LNCAP (cell line): ENCODE measurements around the gene CD22.

Experiments
- TF ChIP-seq, protein P1 (sequence below): fragments of 450-650 bp; IDR thresholded peaks from 2 replicates; pipeline ENCODE4 v1.5.1; 2017; ENCODE audit warnings: mild to moderate bottlenecking

Gene CD22

DNA sequence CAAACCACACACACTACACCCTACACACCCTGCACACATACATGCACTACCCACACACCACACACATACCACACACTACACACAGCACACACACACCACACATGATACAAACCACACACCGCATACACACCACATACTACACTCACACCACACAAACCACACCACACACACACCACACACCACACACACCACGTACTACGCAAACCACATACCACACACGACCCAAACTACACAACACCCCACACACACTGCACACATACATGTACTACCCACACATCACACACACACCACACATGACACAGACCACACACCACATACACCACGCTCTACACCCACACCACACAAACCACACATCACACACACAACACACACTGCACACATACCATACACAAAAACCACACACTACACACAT, 30.4 kb upstream of the CD22 start:
- TF ChIP-seq, protein P1, sequence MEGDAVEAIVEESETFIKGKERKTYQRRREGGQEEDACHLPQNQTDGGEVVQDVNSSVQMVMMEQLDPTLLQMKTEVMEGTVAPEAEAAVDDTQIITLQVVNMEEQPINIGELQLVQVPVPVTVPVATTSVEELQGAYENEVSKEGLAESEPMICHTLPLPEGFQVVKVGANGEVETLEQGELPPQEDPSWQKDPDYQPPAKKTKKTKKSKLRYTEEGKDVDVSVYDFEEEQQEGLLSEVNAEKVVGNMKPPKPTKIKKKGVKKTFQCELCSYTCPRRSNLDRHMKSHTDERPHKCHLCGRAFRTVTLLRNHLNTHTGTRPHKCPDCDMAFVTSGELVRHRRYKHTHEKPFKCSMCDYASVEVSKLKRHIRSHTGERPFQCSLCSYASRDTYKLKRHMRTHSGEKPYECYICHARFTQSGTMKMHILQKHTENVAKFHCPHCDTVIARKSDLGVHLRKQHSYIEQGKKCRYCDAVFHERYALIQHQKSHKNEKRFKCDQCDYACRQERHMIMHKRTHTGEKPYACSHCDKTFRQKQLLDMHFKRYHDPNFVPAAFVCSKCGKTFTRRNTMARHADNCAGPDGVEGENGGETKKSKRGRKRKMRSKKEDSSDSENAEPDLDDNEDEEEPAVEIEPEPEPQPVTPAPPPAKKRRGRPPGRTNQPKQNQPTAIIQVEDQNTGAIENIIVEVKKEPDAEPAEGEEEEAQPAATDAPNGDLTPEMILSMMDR: no peak

DNA sequence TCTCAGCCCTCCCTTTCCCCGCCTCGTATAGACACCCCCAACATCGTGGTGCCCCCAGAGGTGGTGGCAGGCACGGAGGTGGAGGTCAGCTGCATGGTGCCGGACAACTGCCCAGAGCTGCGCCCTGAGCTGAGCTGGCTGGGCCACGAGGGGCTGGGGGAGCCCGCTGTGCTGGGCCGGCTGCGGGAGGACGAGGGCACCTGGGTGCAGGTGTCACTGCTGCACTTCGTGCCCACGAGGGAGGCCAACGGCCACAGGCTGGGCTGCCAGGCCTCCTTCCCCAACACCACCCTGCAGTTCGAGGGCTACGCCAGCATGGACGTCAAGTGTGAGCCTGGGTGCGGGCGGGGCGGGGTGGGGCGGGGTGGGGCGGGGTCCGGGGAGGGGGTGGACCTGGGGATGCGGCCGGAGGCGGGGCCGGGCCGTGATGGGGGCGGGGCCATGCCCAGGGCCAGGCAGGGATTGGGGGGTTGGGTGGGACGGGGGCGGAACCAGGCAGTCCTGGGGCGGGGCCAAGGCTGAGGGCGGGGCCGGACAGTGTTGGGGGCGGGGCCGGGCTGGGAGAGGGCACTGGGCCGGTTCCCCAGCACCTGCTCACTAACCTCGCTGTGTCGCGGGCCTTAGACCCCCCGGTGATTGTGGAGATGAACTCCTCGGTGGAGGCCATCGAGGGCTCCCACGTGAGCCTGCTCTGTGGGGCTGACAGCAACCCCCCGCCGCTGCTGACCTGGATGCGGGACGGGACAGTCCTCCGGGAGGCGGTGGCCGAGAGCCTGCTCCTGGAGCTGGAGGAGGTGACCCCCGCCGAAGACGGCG, 29.3 kb upstream of the CD22 start:
- TF ChIP-seq, protein P1: no peak

DNA sequence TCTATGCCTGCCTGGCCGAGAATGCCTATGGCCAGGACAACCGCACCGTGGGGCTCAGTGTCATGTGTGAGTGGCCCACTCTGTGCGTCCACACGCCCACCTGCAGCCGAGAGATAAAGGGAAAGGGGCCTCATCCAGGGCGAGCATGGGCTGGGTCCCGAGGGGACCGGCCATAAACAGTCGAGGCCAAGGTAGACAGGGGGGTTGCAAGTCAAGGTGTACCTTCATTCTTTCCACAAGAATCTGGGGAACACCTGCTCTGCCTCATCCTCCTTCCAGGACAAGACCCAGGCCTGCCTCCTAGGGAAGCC, 28.7 kb upstream of the CD22 start:
- TF ChIP-seq, protein P1: no peak

DNA sequence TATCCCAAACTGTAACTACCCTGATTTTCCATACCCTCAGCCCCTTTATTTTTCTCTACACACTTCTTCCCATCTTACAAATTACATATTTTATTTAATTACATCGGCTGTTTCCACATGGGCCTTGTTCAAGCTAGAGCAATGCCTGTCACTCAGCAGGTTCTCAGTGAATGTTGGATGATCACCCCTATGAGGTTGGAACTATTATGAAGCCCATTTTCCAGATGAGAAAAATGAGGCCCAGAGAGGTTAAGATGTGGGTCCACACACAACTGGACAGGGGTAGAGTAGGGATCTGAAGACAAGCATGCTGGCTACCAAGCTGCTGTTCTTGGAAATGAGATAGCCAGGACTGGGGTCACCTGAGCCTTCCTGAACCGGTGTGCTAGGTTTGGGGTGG, 27.0 kb upstream of the CD22 start:
- TF ChIP-seq, protein P1: no peak

DNA sequence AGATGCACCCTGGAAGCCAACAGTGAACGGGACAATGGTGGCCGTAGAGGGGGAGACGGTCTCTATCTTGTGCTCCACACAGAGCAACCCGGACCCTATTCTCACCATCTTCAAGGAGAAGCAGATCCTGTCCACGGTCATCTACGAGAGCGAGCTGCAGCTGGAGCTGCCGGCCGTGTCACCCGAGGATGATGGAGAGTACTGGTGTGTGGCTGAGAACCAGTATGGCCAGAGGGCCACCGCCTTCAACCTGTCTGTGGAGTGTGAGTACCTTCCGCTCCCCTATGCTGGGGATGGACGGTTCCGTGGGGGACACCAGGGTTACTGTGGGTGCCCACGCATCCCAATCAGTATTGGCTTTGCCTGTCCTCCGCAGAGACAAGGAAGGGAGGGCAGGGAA, 26.5 kb upstream of the CD22 start:
- TF ChIP-seq, protein P1: no peak

DNA sequence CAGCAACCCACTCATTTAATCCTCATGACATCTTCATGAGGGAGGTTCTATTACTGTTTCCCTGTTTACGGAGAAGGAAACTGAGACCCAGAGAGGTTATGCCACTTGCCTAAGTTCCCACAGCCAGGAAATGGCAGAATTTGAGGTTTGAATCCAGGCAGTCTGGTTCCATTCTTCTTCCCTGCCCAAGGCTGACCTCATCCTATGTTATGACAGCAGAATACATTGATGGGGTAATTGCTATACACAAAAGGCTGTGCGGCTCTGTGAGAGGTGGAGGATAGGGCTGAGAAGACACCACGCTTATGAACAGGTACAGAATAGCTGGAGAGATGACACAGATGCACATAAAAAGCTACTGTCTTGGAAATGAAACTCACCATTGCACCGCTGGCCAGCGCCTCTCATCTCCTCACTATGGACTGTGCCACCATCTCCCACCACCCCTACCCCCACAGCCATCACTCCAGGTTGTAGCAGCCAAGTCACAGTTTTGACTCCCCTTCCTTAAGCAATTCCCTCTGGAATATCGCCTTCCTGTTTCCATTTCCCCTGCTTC, 25.6 kb upstream of the CD22 start:
- TF ChIP-seq, protein P1: no peak

DNA sequence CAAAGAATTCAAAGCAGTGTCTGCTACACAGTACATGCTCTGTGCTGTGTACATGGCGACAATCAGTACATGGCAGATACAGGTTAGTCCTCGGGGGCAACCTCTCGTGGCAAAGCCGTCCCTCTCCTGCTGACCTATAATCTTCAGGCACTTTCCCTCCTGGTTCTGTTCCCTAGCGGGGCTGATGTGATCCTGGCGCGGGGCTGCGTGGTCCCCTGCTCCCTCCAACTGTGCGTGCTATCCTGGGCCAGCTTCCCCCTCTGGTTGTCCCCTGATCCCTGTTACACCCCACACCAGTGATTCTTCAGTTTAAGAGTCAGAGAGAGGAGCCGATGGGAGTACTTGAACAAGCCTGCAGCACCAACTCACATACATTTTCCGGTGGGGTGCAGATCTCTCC, 25.0 kb upstream of the CD22 start:
- TF ChIP-seq, protein P1: no peak
